ENCODE results near the gene TPT1. TPM values are rescaled to one million over a fixed set of nuclear protein-coding genes. Genes with fewer than 3 reads are reported as not detected.
A peak's percentile ranks its signal among the peaks of the same experiment; 100 is the strongest.

Gene TPT1
- total and polyA plus RNA-seq, 3 experiments from 2014 or later = 2,788 to 3,378 (median 3,313) TPM

DNA sequence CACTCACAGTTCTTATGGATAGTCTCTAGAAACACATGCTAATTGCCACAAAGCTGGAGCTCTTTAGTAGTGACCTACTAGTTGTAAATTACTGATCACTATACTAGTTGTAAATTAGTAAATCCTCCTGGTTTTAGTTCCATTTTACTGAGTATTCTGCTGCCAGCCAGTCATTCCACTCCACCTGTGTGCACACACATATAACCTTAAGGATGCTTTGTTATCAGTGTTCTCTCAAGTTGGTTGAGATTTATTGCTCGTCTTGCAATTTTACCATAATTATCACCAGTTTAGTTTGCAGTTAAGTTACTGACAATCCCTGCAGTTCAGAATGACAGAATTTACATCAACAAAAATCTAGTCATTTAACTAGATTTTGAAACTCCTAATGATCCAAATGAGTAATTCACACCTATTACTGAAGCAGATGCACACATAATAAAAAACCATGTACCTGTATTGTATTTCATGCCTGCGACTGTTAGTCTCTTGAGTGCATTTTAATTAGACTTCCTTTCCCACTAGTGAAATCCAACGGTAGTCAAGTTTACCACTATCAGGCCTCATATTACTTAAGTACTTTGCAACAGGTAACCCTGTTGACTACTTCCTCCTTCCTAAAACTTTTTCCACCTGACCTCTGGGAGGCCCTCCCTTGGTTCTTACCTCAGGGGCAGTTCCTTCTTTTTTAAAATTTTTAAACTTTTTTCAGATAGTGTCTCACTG is 7.6 kb downstream of the TPT1 start:
- peaks cover 84 to 95% (median 94%) of the 10 kb centered on the region in 3 donors for H3K4me1 Mint-ChIP-seq
- Histone ChIP-seq H3K4me3 (ENCODE audit: low read length) (no peak overlapping the region), H3K36me3 (ENCODE audit: insufficient read depth, low read length) (peaks cover 24% of the 10 kb centered on the region), H3K27me3 (ENCODE audit: insufficient read depth, low read length, poor library complexity, severe bottlenecking) (no peaks in the 10 kb centered on the region), H3K4me1 (ENCODE audit: insufficient read depth, low read length) (peaks cover 78% of the 10 kb centered on the region), H3K27ac (ENCODE audit: low read depth, low read length) (no peak overlapping the region), H3K9me3 (ENCODE audit: low read length) (no peaks in the 10 kb centered on the region)
- no peaks in the 10 kb centered on the region for H3K9me3 Mint-ChIP-seq
- peak overlapping the region in 6 of 7 donors; percentile 3 to 78 (median 66) for H3K4me3 Mint-ChIP-seq
- no peaks in the 10 kb centered on the region for H3K27me3 Mint-ChIP-seq
- ChIA-PET POLR2A (interaction anchor here (0.5 kb wide), 1 partner anchor 31 kb away, joined by 4 read pairs; no protein-coding TSS in a partner anchor), CTCF (interaction anchor here (1.4 kb wide), 1 partner anchor 38 kb away, joined by 5 read pairs; no protein-coding TSS in a partner anchor)
- no peak for DNase-seq
- H3K36me3 Mint-ChIP-seq = peaks cover 2 to 31% (median 17%) of the 10 kb centered on the region in 3 donors
- peak overlapping the region; percentile 42 to 97 (median 79) for H3K27ac Mint-ChIP-seq

DNA sequence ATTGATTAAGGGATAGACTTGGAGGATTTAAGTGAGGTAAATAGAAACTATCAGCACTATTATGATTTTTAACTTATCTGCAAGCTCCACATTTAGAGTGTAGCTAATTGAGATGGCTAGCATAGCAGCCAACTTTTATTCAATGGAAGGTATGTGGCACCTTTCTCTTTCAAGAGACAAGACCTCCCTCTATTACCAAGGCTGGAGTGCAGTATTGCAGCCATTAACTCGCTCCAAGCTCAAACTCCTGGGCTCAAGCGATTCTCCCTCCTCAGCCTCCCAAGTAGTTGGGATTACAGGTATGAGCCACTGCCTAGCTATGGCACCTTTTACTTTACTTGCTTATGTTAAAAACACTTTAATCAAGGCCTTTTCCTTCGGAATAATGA is 8.2 kb downstream of the TPT1 start:
- Histone ChIP-seq H3K27ac (ENCODE audit: low read depth, low read length) (no peak overlapping the region), H3K4me3 (ENCODE audit: low read length) (no peak overlapping the region), H3K4me1 (ENCODE audit: insufficient read depth, low read length) (peaks cover 75% of the 10 kb centered on the region), H3K9me3 (ENCODE audit: low read length) (no peaks in the 10 kb centered on the region), H3K27me3 (ENCODE audit: insufficient read depth, low read length, poor library complexity, severe bottlenecking) (no peaks in the 10 kb centered on the region), H3K36me3 (ENCODE audit: insufficient read depth, low read length) (peaks cover 23% of the 10 kb centered on the region)
- peaks cover 80 to 92% (median 91%) of the 10 kb centered on the region in 3 donors for H3K4me1 Mint-ChIP-seq
- CTCF ChIA-PET = interaction anchor here (1.4 kb wide), 1 partner anchor 38 kb away, joined by 5 read pairs; no protein-coding TSS in a partner anchor
- peak overlapping the region; percentile 11 to 97 (median 79) for H3K27ac Mint-ChIP-seq
- POLR2A ChIA-PET = interaction anchor here (0.5 kb wide), 1 partner anchor 32 kb away, joined by 4 read pairs; no protein-coding TSS in a partner anchor
- no peaks in the 10 kb centered on the region for H3K9me3 Mint-ChIP-seq
- peaks cover 0 to 25% (median 14%) of the 10 kb centered on the region in 3 donors for H3K36me3 Mint-ChIP-seq
- DNase-seq = no peak
- H3K27me3 Mint-ChIP-seq = no peaks in the 10 kb centered on the region
- H3K4me3 Mint-ChIP-seq = peak overlapping the region in 1 of 7 donors; percentile 66

DNA sequence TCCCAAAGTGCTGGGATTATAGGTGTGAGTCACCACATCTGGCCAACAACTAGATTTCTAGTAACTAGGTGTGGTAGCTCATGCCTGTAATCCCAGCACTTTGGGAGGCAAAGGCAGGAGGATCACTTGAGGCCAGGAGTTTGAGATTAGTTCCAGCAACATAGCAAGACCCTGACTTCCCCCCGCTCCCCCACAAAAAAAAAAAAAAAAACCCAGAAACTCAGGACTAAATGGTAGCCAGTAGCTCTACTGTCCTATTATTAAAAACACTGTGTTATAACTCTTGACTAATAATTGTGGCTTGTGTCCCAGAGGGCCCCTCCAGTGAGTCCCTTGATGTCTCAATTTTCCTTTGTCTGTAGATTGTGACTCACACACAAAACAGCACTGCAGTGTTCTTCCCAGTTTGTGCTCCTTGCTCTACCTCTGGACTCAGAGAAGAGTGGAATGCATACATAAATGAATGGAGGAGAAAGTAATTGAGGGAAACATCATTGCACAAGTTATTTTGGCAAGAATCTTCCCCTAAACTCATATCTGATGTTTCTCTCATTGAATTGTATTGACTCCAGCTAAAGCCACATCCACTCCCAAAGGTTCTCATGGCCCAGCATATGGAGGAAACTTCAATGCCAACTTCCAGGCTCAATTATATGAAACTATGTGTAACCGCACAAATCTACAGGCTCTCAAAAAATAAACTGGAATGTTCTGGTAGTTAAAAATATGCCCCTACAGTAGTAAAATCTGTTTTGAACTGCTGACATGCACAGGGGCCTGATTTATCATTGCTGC is 8.8 kb downstream of the TPT1 start:
- Histone ChIP-seq H3K27me3 (ENCODE audit: insufficient read depth, low read length, poor library complexity, severe bottlenecking) (no peaks in the 10 kb centered on the region), H3K36me3 (ENCODE audit: insufficient read depth, low read length) (peaks cover 17% of the 10 kb centered on the region), H3K27ac (ENCODE audit: low read depth, low read length) (no peak overlapping the region), H3K9me3 (ENCODE audit: low read length) (no peaks in the 10 kb centered on the region), H3K4me1 (ENCODE audit: insufficient read depth, low read length) (peaks cover 75% of the 10 kb centered on the region), H3K4me3 (ENCODE audit: low read length) (no peak overlapping the region)
- H3K27ac Mint-ChIP-seq = peak overlapping the region; percentile 61 to 86 (median 68)
- ChIA-PET POLR2A (interaction anchor here (0.5 to 1.0 kb wide), 2 partner anchors 9 to 33 kb away, joined by 4 read pairs; partner anchors contain the start of gene TPT1), CTCF (interaction anchor here (0.7 to 2.0 kb wide), 4 partner anchors 8 to 208 kb away, joined by 3 to 7 read pairs (median 5); partner anchors contain the start of gene TPT1)
- no peaks in the 10 kb centered on the region for H3K9me3 Mint-ChIP-seq
- no peaks in the 10 kb centered on the region for H3K27me3 Mint-ChIP-seq
- DNase-seq = no peak
- peak overlapping the region in 1 of 7 donors; percentile 6 for H3K4me3 Mint-ChIP-seq
- H3K36me3 Mint-ChIP-seq = peaks cover 0 to 19% (median 17%) of the 10 kb centered on the region in 3 donors
- peaks cover 80 to 92% (median 91%) of the 10 kb centered on the region in 3 donors for H3K4me1 Mint-ChIP-seq

DNA sequence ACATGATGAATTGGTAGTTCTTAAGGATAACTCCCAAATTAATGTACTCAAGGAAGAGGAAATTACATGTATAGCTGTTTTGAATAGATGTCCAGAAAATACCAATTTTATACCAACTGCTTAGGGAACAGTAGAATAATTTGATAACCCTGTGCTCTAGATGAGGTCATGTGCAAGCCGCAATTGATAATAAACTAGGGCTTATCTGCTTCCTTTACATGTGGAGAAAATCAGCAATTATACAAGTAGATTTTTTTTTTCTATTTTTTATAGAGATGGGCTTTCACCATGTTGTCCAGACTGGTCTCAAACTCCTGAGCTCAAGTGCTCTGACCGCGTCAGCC is 9.3 kb downstream of the TPT1 start:
- H3K27ac ChIP-seq (ENCODE audit: low read depth, low read length) = no peak overlapping the region
- Mint-ChIP-seq H3K36me3 (peaks cover 0 to 13% (median 12%) of the 10 kb centered on the region in 3 donors), H3K4me1 (peaks cover 79 to 90% (median 89%) of the 10 kb centered on the region in 3 donors), H3K4me3 (no peak overlapping the region), H3K9me3 (no peaks in the 10 kb centered on the region), H3K27ac (peak overlapping the region in 6 of 8 donors; percentile 14 to 78 (median 44)), H3K27me3 (no peaks in the 10 kb centered on the region)
- peaks cover 79% of the 10 kb centered on the region for H3K4me1 ChIP-seq (ENCODE audit: insufficient read depth, low read length)
- H3K4me3 ChIP-seq (ENCODE audit: low read length) = no peak overlapping the region
- ChIA-PET CTCF (interaction anchor here (0.7 to 2.0 kb wide), 3 partner anchors 9 to 207 kb away, joined by 3 to 7 read pairs (median 5); partner anchors contain the start of gene TPT1), POLR2A (interaction anchor here (1.0 kb wide), 1 partner anchor 10 kb away, joined by 4 read pairs; the partner anchor contains the start of gene TPT1)
- H3K36me3 ChIP-seq (ENCODE audit: insufficient read depth, low read length) = peaks cover 11% of the 10 kb centered on the region
- DNase-seq = no peak
- no peaks in the 10 kb centered on the region for H3K27me3 ChIP-seq (ENCODE audit: insufficient read depth, low read length, poor library complexity, severe bottlenecking)
- H3K9me3 ChIP-seq (ENCODE audit: low read length) = no peaks in the 10 kb centered on the region

DNA sequence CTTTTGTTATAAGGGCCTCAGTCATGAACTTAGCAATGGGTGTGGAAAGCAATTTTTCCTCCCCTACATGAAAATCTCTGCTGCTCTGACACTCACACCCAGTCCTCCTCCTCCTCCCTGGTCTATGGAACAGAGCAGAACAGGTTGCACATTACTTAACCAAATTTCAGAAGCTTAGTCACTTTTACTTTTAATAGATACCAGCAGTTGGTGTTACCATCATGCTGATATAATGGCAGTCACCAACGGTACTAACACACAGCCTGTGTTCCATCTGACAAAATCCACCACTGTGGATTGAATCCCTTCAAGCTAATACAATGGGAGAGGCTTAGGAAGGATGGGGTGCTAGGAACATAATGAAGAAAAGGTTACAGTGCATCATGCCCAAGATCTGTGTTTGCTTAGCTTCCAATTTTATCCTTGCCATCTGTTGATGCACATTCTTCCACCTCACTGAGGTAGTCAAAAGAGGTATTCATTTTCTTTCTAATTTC is 9.8 kb downstream of the TPT1 start:
- no peaks in the 10 kb centered on the region for H3K9me3 Mint-ChIP-seq
- H3K27me3 ChIP-seq (ENCODE audit: insufficient read depth, low read length, poor library complexity, severe bottlenecking) = no peaks in the 10 kb centered on the region
- H3K4me3 ChIP-seq (ENCODE audit: low read length) = no peak overlapping the region
- no peak overlapping the region for H3K4me3 Mint-ChIP-seq
- no peaks in the 10 kb centered on the region for H3K9me3 ChIP-seq (ENCODE audit: low read length)
- ChIA-PET CTCF (interaction anchor here (1.3 to 2.0 kb wide), 2 partner anchors 9 to 20 kb away, joined by 5 to 7 read pairs; partner anchors contain the start of gene TPT1), POLR2A (interaction anchor here (1.0 kb wide), 1 partner anchor 10 kb away, joined by 4 read pairs; the partner anchor contains the start of gene TPT1)
- H3K36me3 Mint-ChIP-seq = peaks cover 0 to 8% (median 8%) of the 10 kb centered on the region in 3 donors
- DNase-seq = no peak
- H3K36me3 ChIP-seq (ENCODE audit: insufficient read depth, low read length) = peaks cover 6% of the 10 kb centered on the region
- peaks cover 74 to 85% (median 84%) of the 10 kb centered on the region in 3 donors for H3K4me1 Mint-ChIP-seq
- H3K27me3 Mint-ChIP-seq = no peaks in the 10 kb centered on the region
- H3K27ac Mint-ChIP-seq = peak overlapping the region in 7 of 8 donors; percentile 25 to 82 (median 76)
- no peak overlapping the region for H3K27ac ChIP-seq (ENCODE audit: low read depth, low read length)
- H3K4me1 ChIP-seq (ENCODE audit: insufficient read depth, low read length) = peaks cover 75% of the 10 kb centered on the region

DNA sequence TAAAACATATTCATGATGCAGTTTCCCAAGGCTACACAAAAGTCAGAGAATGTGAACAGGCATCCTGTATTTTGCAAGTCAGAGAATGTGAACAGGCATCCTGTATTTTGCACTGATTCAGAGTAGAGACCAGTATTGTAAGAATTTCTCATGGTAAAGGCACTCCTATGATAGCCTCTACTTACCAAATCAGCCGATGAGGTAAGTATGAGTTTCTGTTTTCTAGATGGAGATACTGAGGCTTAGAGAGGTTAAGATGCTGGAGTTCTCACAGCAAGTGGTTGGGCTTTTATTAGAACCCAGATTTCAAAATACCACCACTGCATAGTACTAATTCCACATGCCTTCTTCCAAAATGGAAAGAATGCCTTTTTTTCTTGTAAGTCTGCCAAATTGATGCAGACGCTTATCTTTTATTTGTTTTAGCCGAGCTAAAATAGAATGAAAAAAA is 12.3 kb downstream of the TPT1 start:
- Mint-ChIP-seq H3K4me1 (peaks cover 49 to 60% (median 59%) of the 10 kb centered on the region in 3 donors), H3K9me3 (no peaks in the 10 kb centered on the region), H3K27ac (peak overlapping the region in 1 of 8 donors; percentile 54), H3K4me3 (no peak overlapping the region), H3K27me3 (no peaks in the 10 kb centered on the region), H3K36me3 (peaks cover 0 to 8% (median 0%) of the 10 kb centered on the region in 3 donors)
- no peak for DNase-seq
- H3K4me3 ChIP-seq (ENCODE audit: low read length) = no peak overlapping the region
- POLR2A ChIA-PET = interaction anchor here (0.6 to 1.1 kb wide), 2 partner anchors 12 to 39 kb away, joined by 4 to 6 read pairs; no protein-coding TSS in a partner anchor
- no peaks in the 10 kb centered on the region for H3K9me3 ChIP-seq (ENCODE audit: low read length)
- peaks cover 50% of the 10 kb centered on the region for H3K4me1 ChIP-seq (ENCODE audit: insufficient read depth, low read length)
- no peaks in the 10 kb centered on the region for H3K36me3 ChIP-seq (ENCODE audit: insufficient read depth, low read length)
- no peaks in the 10 kb centered on the region for H3K27me3 ChIP-seq (ENCODE audit: insufficient read depth, low read length, poor library complexity, severe bottlenecking)
- CTCF ChIA-PET = interaction anchor here (1.0 kb wide), 1 partner anchor 29 kb away, joined by 3 read pairs; no protein-coding TSS in a partner anchor
- no peak overlapping the region for H3K27ac ChIP-seq (ENCODE audit: low read depth, low read length)

DNA sequence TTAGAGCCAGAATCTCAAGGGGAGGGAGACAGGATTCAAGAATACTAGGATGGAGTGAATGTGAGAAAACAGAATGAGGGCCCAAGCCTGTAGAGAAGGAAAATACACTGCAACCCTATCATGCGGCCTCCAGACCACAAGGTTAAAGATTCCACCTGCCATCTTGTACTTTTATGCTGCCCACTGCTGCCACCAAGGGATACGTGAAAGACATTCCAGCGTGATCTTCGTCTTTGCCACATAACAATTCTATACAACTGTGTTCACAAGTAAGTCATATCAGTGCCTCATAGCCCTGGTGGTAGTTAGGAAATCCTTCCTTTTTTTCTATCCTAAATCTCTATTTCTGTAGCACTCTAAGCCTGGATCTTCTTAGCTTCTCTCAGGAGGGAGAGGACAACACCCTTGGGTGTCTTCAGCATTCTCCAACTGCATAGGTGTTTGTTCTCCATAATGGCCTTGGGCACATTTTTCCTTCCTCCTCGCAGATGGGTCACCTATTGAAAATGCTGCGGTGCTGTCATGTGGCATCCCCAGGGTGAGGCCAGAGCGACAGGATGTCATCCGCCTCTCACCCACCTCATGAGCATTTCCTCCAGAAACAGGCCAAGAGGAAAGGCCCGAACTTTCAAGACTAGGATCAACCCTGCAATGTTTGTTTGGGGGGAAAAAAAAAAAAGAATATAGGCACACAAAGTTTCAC is 13.6 kb downstream of the TPT1 start:
- Histone ChIP-seq H3K27ac (ENCODE audit: low read depth, low read length) (no peak overlapping the region), H3K36me3 (ENCODE audit: insufficient read depth, low read length) (no peaks in the 10 kb centered on the region), H3K27me3 (ENCODE audit: insufficient read depth, low read length, poor library complexity, severe bottlenecking) (no peaks in the 10 kb centered on the region), H3K4me3 (ENCODE audit: low read length) (no peak overlapping the region), H3K4me1 (ENCODE audit: insufficient read depth, low read length) (peaks cover 38% of the 10 kb centered on the region), H3K9me3 (ENCODE audit: low read length) (no peaks in the 10 kb centered on the region)
- Mint-ChIP-seq H3K36me3 (peaks cover 0 to 8% (median 0%) of the 10 kb centered on the region in 3 donors), H3K27me3 (no peaks in the 10 kb centered on the region), H3K4me3 (peak overlapping the region; percentile 24 to 80 (median 55)), H3K4me1 (peaks cover 37 to 47% (median 47%) of the 10 kb centered on the region in 3 donors), H3K9me3 (no peaks in the 10 kb centered on the region), H3K27ac (peak overlapping the region; percentile 38 to 89 (median 74))
- ChIA-PET CTCF (interaction anchor here (1.1 kb wide), 1 partner anchor 16 kb away, joined by 3 read pairs; no protein-coding TSS in a partner anchor), POLR2A (no interaction called here)
- DNase-seq = no peak
